Esophagus squamous epithelium (tissue), 5 donors: Measurements from ENCODE around the gene NAT8L. TPM values are rescaled to one million over a fixed set of nuclear protein-coding genes. Genes with fewer than 3 reads are reported as not detected.

Experiments
- DNase-seq: peaks from one replicate; lab custom pipeline; 2025; lab: John Stamatoyannopoulos, UW
- H3K27ac ChIP-seq, 4 donors: fragments of 200-600 bp; sonication (generic); one replicate each; pipeline ENCODE4 v1.5.1; 2016 to 2019; ENCODE audit warnings: mild to moderate bottlenecking in 1 of 4
- H3K27me3 ChIP-seq, 4 donors: fragments of 200-600 bp; sonication (generic); 1 replicate in 3 of 4; 2 replicates in 1 of 4; pipeline versions ENCODE4 v1.5.1 to v1.6.0; 2017 to 2021; ENCODE audit warnings: antibody characterized with exemption in 1 of 4
- H3K36me3 ChIP-seq, 3 donors: fragments of 200-600 bp; sonication (generic); one replicate each; pipeline ENCODE4 v1.5.1; 2016 to 2019
- H3K4me1 ChIP-seq, 3 donors: fragments of 200-600 bp; sonication (generic); one replicate each; pipeline ENCODE4 v1.5.1; 2017 to 2019
- H3K4me3 ChIP-seq, 4 donors: fragments of 200-600 bp; sonication (generic); 1 replicate in 3 of 4; 2 replicates in 1 of 4; pipeline ENCODE4 v1.5.1; 2016 to 2019; ENCODE audit warnings: mild to moderate bottlenecking in 2 of 4, moderate library complexity in 1 of 4
- H3K9me3 ChIP-seq, 3 donors: fragments of 200-600 bp; sonication (generic); one replicate each; pipeline ENCODE4 v1.5.1; 2016 to 2019
- CTCF ChIP-seq, 6 experiments: fragments of 450-650 bp in 4 of 6; fragments of 200-600 bp in 2 of 6; sonication (generic) in 2 of 6; IDR thresholded peaks; one replicate each; pipeline ENCODE4 v1.5.1; 2016 to 2019; ENCODE audit warnings: antibody characterized with exemption in 6 of 6, mild to moderate bottlenecking in 4 of 6, moderate library complexity in 4 of 6
- POLR2A ChIP-seq, 4 donors: fragments of 450-650 bp; IDR thresholded peaks; one replicate each; pipeline ENCODE4 v1.6.1; 2017; ENCODE audit warnings: antibody characterized with exemption in 4 of 4, mild to moderate bottlenecking in 4 of 4, moderate library complexity in 3 of 4
- WGBS, 2 donors: methylation state at CpG; one replicate each; pipeline ENCODE4 v1.1.5; 2018; 5-methylcytosine and 5-hydroxymethylcytosine counted together
- intact Hi-C: fragments of 100-400 bp; cut with DNase I; formaldehyde crosslinking; loops from one replicate; pipeline ENCODE4 v1.15.0; 2022
- total RNA-seq, 4 donors: library from RNA; depleted of rRNA; stranded (reverse); fragments of >200 nt; gene quantifications; one replicate each; pipeline ENCODE4 v1.1.0, GENCODE V29; 2016
- donor health status: DM: yes; HTN: yes; CAD: no.

The NAT8L gene
- total RNA-seq, 4 donors from 2014 or later, result under 0.01 TPM; not detected in 3

- 70 to 88% methylated on average over 3 to 5 of the region's 18 CpGs for WGBS, 2 donors
- Histone ChIP-seq H3K4me3 (no peak overlapping the region), H3K4me1 (peaks cover 21 to 40% (median 24%) of the 10 kb centered on the region in 3 donors), H3K36me3 (no peaks in the 10 kb centered on the region), H3K9me3 (no peaks in the 10 kb centered on the region), H3K27me3 (peaks cover 8 to 95% (median 15%) of the 10 kb centered on the region in 4 donors), H3K27ac (no peak overlapping the region)
- intact Hi-C loops, result no loop called here
- DNase-seq, result no peak
- no peak for TF ChIP-seq POLR2A (IDR thresholded peaks at IDR 0.05)
- no peak for TF ChIP-seq CTCF (IDR thresholded peaks at IDR 0.05)
Observed at GRCh38 chr4:2043396-2044118, 15.6 kb upstream of the NAT8L start.

DNA sequence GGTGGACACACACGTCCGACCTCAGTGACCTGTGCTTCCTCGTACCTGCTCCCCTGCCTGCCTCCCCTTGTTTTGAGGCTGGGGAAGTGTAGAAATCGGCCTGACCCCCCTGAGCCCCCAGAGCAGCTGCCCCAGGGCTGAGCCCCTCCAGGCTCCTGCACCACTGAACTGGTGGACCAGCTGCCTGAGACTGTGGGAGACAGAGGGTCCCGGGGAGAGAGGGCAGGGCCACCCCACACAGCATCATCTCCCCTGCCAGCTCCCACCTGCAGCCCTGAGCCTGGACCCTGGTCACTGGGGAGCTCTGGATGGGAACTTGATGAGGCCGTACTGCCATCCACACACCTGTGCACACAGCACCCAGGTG, 15.0 kb upstream of the NAT8L start:
- WGBS, 2 donors, result 85% methylated on average over 2 of the region's 6 CpGs; no CpG with 5 or more reads in 1 of the 2 donors
- no peak for DNase-seq
- H3K27me3 ChIP-seq, result peaks cover 8 to 93% (median 15%) of the 10 kb centered on the region in 4 donors

GRCh38 chr4:2044542-2045517, 14.3 kb upstream of the NAT8L start:
- peaks cover 8 to 93% (median 15%) of the 10 kb centered on the region in 4 donors for H3K27me3 ChIP-seq
- no peak for DNase-seq
- no peak overlapping the region for H3K4me3 ChIP-seq
- no peak for TF ChIP-seq CTCF (IDR thresholded peaks at IDR 0.05)
- TF ChIP-seq POLR2A (IDR thresholded peaks at IDR 0.05), result no peak
- WGBS, 2 donors, result 83 to 86% methylated on average over 9 to 10 of the region's 18 CpGs
- peaks cover 21 to 42% (median 24%) of the 10 kb centered on the region in 3 donors for H3K4me1 ChIP-seq
- H3K27ac ChIP-seq, result no peak overlapping the region
- intact Hi-C loops, result no loop called here
- H3K36me3 ChIP-seq, result no peaks in the 10 kb centered on the region
- no peaks in the 10 kb centered on the region for H3K9me3 ChIP-seq

More for the DNA sequence above, 15.0 kb upstream of the NAT8L start:
- no peaks in the 10 kb centered on the region for H3K36me3 ChIP-seq
- H3K9me3 ChIP-seq, result no peaks in the 10 kb centered on the region
- H3K4me3 ChIP-seq, result no peak overlapping the region
- intact Hi-C loops, result no loop called here
- peaks cover 21 to 42% (median 24%) of the 10 kb centered on the region in 3 donors for H3K4me1 ChIP-seq
- no peak overlapping the region for H3K27ac ChIP-seq
- TF ChIP-seq POLR2A (IDR thresholded peaks at IDR 0.05) (no peak), CTCF (IDR thresholded peaks at IDR 0.05) (no peak)

GRCh38 chr4:2045518-2045951, 13.6 kb upstream of the NAT8L start:
- intact Hi-C loops, result no loop called here
- no peak for DNase-seq
- no peak overlapping the region for H3K4me3 ChIP-seq
- peaks cover 18 to 36% (median 23%) of the 10 kb centered on the region in 3 donors for H3K4me1 ChIP-seq
- H3K27ac ChIP-seq, result no peak overlapping the region
- WGBS, 2 donors, result 68 to 70% methylated on average over 10 to 11 of the region's 11 CpGs
- peaks cover 8 to 88% (median 11%) of the 10 kb centered on the region in 4 donors for H3K27me3 ChIP-seq
- no peaks in the 10 kb centered on the region for H3K36me3 ChIP-seq
- TF ChIP-seq CTCF (IDR thresholded peaks at IDR 0.05) (no peak), POLR2A (IDR thresholded peaks at IDR 0.05) (no peak)
- H3K9me3 ChIP-seq, result no peaks in the 10 kb centered on the region
